SK-N-SH treated with all-trans-retinoic acid at 6 μM for 48 hours (cell line): Measurements from ENCODE around the gene ALK.

ENCODE experiments used
- ATAC-seq: fragments of 200-7000 bp; cut with Tn5 transposase; 3 replicates; pipeline ENCODE4 v1.9.1; 2020; ENCODE audit warnings: mild to moderate bottlenecking, moderate library complexity
- BACH2 ChIP-seq: fragments of 250-450 bp; sonication (Bioruptor Pico); IDR thresholded peaks from 2 replicates; pipeline ENCODE4 v1.9.0; 2021; ENCODE audit warnings: mild to moderate bottlenecking, borderline replicate concordance
- CREB5 ChIP-seq: fragments of 250-450 bp; sonication (Bioruptor Pico); IDR thresholded peaks from 2 replicates; pipeline ENCODE4 v1.5.1; 2020; ENCODE audit warnings: low read depth, mild to moderate bottlenecking, moderate library complexity
- CSDC2 ChIP-seq: fragments of 250-450 bp; sonication (Bioruptor Pico); IDR thresholded peaks from 2 replicates; pipeline ENCODE4 v1.5.0; 2020; ENCODE audit warnings: mild to moderate bottlenecking, moderate library complexity
- CSRNP3 ChIP-seq: fragments of 250-450 bp; sonication (Bioruptor Pico); IDR thresholded peaks from 2 replicates; pipeline ENCODE4 v1.5.1; 2021; ENCODE audit warnings: mild to moderate bottlenecking, moderate library complexity
- ESRRG ChIP-seq: fragments of 250-450 bp; sonication (Bioruptor Pico); IDR thresholded peaks from 2 replicates; pipeline ENCODE4 v1.6.1; 2021; ENCODE audit warnings: mild to moderate bottlenecking
- GLIS3 ChIP-seq: fragments of 250-450 bp; sonication (Bioruptor Pico); IDR thresholded peaks from 2 replicates; pipeline ENCODE4 v1.5.0; 2020; ENCODE audit warnings: mild to moderate bottlenecking, moderate library complexity
- ISL1 ChIP-seq: fragments of 250-450 bp; sonication (Bioruptor Pico); IDR thresholded peaks from 2 replicates; pipeline ENCODE4 v2.1.2; 2022; ENCODE audit warnings: mild to moderate bottlenecking, moderate library complexity
- OSR1 ChIP-seq: fragments of 250-450 bp; sonication (Bioruptor Pico); IDR thresholded peaks from 2 replicates; pipeline ENCODE4 v1.8.0; 2022; ENCODE audit warnings: moderate library complexity, mild to moderate bottlenecking, inconsistent platforms
- PATZ1 ChIP-seq: fragments of 250-450 bp; sonication (Bioruptor Pico); IDR thresholded peaks from 2 replicates; pipeline ENCODE4 v1.8.0; 2020; ENCODE audit warnings: mild to moderate bottlenecking, moderate library complexity, borderline replicate concordance
- POU6F1 ChIP-seq: fragments of 250-450 bp; sonication (Bioruptor Pico); IDR thresholded peaks from 2 replicates; pipeline ENCODE4 v1.8.0; 2021; ENCODE audit warnings: low read depth, mild to moderate bottlenecking, moderate library complexity, borderline replicate concordance
- PPARA ChIP-seq: fragments of 250-450 bp; sonication (Bioruptor Pico); IDR thresholded peaks from 2 replicates; pipeline ENCODE4 v1.5.0; 2020; ENCODE audit warnings: mild to moderate bottlenecking, borderline replicate concordance
- TOX ChIP-seq: fragments of 250-450 bp; sonication (Bioruptor Pico); IDR thresholded peaks from 2 replicates; pipeline ENCODE4 v1.8.0; 2021; ENCODE audit warnings: mild to moderate bottlenecking, moderate library complexity, borderline replicate concordance
- TSHZ2 ChIP-seq: fragments of 250-450 bp; sonication (Bioruptor Pico); IDR thresholded peaks from 2 replicates; pipeline ENCODE4 v1.5.0; 2020; ENCODE audit warnings: mild to moderate bottlenecking, moderate library complexity
- ZC3H10 ChIP-seq: fragments of 250-450 bp; sonication (Bioruptor Pico); IDR thresholded peaks from 2 replicates; pipeline ENCODE4 v1.5.1; 2021; ENCODE audit warnings: mild to moderate bottlenecking, moderate library complexity
- ZFP3 ChIP-seq: fragments of 250-450 bp; sonication (Bioruptor Pico); IDR thresholded peaks from 2 replicates; pipeline ENCODE4 v1.5.0; 2020; ENCODE audit warnings: mild to moderate bottlenecking, moderate library complexity
- ZFP30 ChIP-seq: fragments of 450-650 bp; formaldehyde crosslinking; IDR thresholded peaks from 2 replicates; pipeline ENCODE4 v1.5.0; 2022; ENCODE audit warnings: mild to moderate bottlenecking, moderate library complexity
- ZNF8 ChIP-seq: fragments of 450-650 bp; formaldehyde crosslinking; IDR thresholded peaks from 2 replicates; pipeline ENCODE4 v1.5.0; 2020; ENCODE audit warnings: mild to moderate bottlenecking, moderate library complexity

ALK gene

GRCh38 chr2:29638641-29639040 is 282.7 kb downstream of the ALK start:
- ATAC-seq: no peak
- TF ChIP-seq OSR1 (CRISPR knock-in tag) (no peak), CSRNP3 (CRISPR knock-in tag) (no peak), ZNF8 (CRISPR knock-in tag) (no peak), ZFP3 (CRISPR knock-in tag) (no peak)

- no peak for ATAC-seq
Measured at GRCh38 chr2:29634916-29635315, 286.5 kb downstream of the ALK start.

GRCh38 chr2:29632018-29632417 is 289.4 kb downstream of the ALK start:
- no peak for ATAC-seq
- TF ChIP-seq ESRRG (CRISPR knock-in tag) (no peak), CSDC2 (CRISPR knock-in tag) (no peak), ZC3H10 (CRISPR knock-in tag) (no peak), POU6F1 (no peak), PATZ1 (CRISPR knock-in tag) (no peak), PPARA (CRISPR knock-in tag) (no peak), TSHZ2 (CRISPR knock-in tag) (no peak)

More at GRCh38 chr2:29634916-29635315, 286.5 kb downstream of the ALK start:
- TF ChIP-seq ZFP3 (CRISPR knock-in tag) (no peak), OSR1 (CRISPR knock-in tag) (no peak), TSHZ2 (CRISPR knock-in tag) (no peak), CSDC2 (CRISPR knock-in tag) (no peak), TOX (CRISPR knock-in tag) (no peak), ZC3H10 (CRISPR knock-in tag) (no peak), ESRRG (CRISPR knock-in tag) (no peak), ISL1 (CRISPR knock-in tag) (no peak), BACH2 (CRISPR knock-in tag) (no peak), POU6F1 (no peak), GLIS3 (no peak), CREB5 (no peak), ZFP30 (CRISPR knock-in tag) (no peak)
